Measurements from ENCODE around the gene ZNF492.

DNA sequence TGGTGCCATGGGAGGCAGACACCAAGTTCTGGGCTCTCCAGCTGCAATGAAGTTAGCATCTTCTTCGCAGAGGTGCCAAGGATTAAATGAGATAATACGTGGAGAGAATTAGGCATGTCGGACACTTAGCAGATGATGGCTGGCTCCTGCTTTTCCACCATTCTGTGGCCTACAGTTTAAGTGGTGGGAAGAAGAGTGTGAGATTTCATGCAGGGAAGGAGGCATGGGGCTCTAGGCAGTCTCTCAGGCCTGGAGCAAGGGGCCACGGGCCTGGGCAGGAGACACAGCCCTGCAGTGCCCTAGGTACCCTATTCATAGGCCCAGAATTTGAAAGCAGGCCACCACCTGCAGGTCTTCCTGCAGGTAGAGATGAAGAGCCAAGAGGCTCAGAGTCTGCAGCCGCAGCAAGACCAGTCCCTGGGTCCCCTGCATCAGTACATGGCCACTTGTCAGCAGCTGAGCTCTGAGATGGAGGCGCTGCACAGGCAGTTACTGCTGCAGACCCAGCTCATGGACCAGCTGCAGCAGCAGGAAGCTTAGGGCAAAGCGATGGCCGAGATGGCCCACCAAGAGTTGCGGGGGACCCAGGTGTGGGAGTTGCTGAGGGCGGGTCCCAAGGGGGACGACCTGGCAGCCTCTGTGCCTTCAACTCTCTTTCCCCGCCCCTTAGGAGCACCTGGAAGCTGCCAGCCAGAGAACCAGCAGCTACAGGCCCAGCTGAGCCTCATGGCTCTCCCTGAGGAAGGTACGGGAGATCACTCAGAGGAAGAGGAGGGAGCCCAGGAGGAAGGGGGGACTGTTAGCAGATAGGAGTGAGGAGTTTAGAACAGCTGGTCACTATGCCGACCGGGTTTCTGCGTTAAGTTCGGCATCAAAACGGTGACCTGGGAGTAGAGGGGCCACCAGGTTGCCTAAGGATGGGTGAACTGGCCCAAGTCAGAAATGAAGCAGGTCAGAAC is 33.2 kb upstream of the ZNF492 start:
- TF ChIP-seq, protein P1, sequence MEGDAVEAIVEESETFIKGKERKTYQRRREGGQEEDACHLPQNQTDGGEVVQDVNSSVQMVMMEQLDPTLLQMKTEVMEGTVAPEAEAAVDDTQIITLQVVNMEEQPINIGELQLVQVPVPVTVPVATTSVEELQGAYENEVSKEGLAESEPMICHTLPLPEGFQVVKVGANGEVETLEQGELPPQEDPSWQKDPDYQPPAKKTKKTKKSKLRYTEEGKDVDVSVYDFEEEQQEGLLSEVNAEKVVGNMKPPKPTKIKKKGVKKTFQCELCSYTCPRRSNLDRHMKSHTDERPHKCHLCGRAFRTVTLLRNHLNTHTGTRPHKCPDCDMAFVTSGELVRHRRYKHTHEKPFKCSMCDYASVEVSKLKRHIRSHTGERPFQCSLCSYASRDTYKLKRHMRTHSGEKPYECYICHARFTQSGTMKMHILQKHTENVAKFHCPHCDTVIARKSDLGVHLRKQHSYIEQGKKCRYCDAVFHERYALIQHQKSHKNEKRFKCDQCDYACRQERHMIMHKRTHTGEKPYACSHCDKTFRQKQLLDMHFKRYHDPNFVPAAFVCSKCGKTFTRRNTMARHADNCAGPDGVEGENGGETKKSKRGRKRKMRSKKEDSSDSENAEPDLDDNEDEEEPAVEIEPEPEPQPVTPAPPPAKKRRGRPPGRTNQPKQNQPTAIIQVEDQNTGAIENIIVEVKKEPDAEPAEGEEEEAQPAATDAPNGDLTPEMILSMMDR (IDR thresholded peaks at IDR 0.05; ENCODE audit: extremely low read depth in 1 of 2, insufficient read depth in 1 of 2, low read depth in 1 of 2, low read length in 2 of 2), result no peak
- TF ChIP-seq GATA2 (IDR thresholded peaks at IDR 0.05; ENCODE audit: insufficient read depth, insufficient read length, low read depth, low read length) (no peak), POLR2A (IDR thresholded peaks at IDR 0.05; ENCODE audit: low read depth, low read length) (no peak)
